HCT116 (cell line): ENCODE data around the gene MLEC. TPM values are rescaled to one million over a fixed set of nuclear protein-coding genes. Genes with fewer than 3 reads are reported as not detected.
"Not testable (repeated sequence)": the region's sequence is repeated elsewhere in the genome, so short reads cannot be mapped to it uniquely, and the experiment has no call there.

ENCODE experiments used
- ATAC-seq: fragments of 200-7000 bp; cut with Tn5 transposase; 2 replicates; pipeline ENCODE4 v1.9.1; 2020; ENCODE audit warnings: mild to moderate bottlenecking, moderate library complexity
- BruUV-seq: library from RNA; stranded (reverse); fragments of 400-500 nt; replicated peaks from 2 replicates; lab custom pipeline; 2021; lab: Mats Ljungman, UMichigan
- CTCF ChIA-PET: fragments of 300-600 bp; sonication (Branson Sonifier 250); formaldehyde crosslinking; loops from one replicate; lab custom pipeline; 2021; ENCODE audit warnings: antibody characterized with exemption; lab: Charles Lee
- POLR2A ChIA-PET: fragments of 300-600, 350-600 bp; sonication (Branson Sonifier 250); formaldehyde crosslinking; loops from one replicate; lab custom pipeline; 2021; ENCODE audit warnings: antibody characterized with exemption; lab: Charles Lee
- RAD21 ChIA-PET, 2 experiments: fragments of 300-600 bp; sonication (Branson Sonifier 250); formaldehyde crosslinking; loops; one replicate each; lab custom pipeline; 2023; ENCODE audit warnings: low total read pairs in 2 of 2; ENCODE audit not compliant: uncharacterized antibody in 2 of 2, unreplicated experiment in 2 of 2, low non-redundant PET in 1 of 2; lab: Charles Lee
- DNase-seq: peaks from one replicate; pipeline ENCODE4 v3.0.0-alpha.2; 2010; ENCODE audit warnings: low read depth, low spot score
- H2AFZ ChIP-seq: fragments of 200-600 bp; shearing (Covaris generic), sonication (generic); 2 replicates; pipeline ENCODE4 v1.6.1; 2017; ENCODE audit warnings: low read depth, mixed run types, mixed read lengths, antibody characterized with exemption, low read length; ENCODE audit not compliant: poor library complexity, severe bottlenecking
- H3K27ac ChIP-seq: 2 replicates; pipeline ENCODE4 v1.5.1; 2012; ENCODE audit warnings: low read depth, low read length
- H3K27me3 ChIP-seq: fragments of 200-600 bp; sonication (generic); 2 replicates; pipeline ENCODE4 v1.6.1; 2016; ENCODE audit warnings: mixed run types, low read length, mixed read lengths; ENCODE audit not compliant: insufficient read depth
- H3K36me3 ChIP-seq, 2 experiments: fragments of 200-500 bp in 1 of 2; fragments of 200-600 bp in 1 of 2; sonication (Bioruptor generic) in 1 of 2; sonication (generic) in 1 of 2; 2 replicates each; pipeline versions ENCODE4 v1.5.1 to v1.6.1; 2014 to 2016; ENCODE audit warnings: low read length in 2 of 2, inconsistent platforms in 1 of 2, mixed read lengths in 1 of 2, mixed run types in 1 of 2; ENCODE audit not compliant: insufficient read depth in 2 of 2, control insufficient read depth in 1 of 2
- H3K4me1 ChIP-seq, 2 experiments: fragments of 200-600 bp in 1 of 2; sonication (generic) in 1 of 2; 2 replicates each; pipeline versions ENCODE4 v1.5.1 to v1.6.1; 2012 to 2017; ENCODE audit warnings: low read length in 2 of 2, inconsistent platforms in 1 of 2, mild to moderate bottlenecking in 1 of 2, mixed read lengths in 1 of 2, mixed run types in 1 of 2, moderate library complexity in 1 of 2; ENCODE audit not compliant: insufficient read depth in 2 of 2, control insufficient read depth in 1 of 2
- H3K4me2 ChIP-seq: fragments of 200-600 bp; sonication (generic); 2 replicates; pipeline ENCODE4 v1.6.1; 2017; ENCODE audit warnings: mixed run types, low read length, mixed read lengths
- H3K4me3 ChIP-seq, 2 experiments: fragments of 200-600 bp in 1 of 2; sonication (generic) in 1 of 2; replicated peaks in 1 of 2; 2 replicates each; pipeline ENCODE4 v1.5.1; 2011 to 2016; ENCODE audit warnings: low read length in 2 of 2, control low read depth in 1 of 2, low read depth in 1 of 2, mild to moderate bottlenecking in 1 of 2, mixed read lengths in 1 of 2, mixed run types in 1 of 2
- H3K79me2 ChIP-seq: fragments of 200-600 bp; sonication (generic); 2 replicates; pipeline ENCODE4 v1.6.1; 2017; ENCODE audit warnings: mild to moderate bottlenecking, mixed run types, low read length, moderate library complexity, mixed read lengths; ENCODE audit not compliant: insufficient read depth
- H3K9ac ChIP-seq: fragments of 200-600 bp; sonication (generic); 2 replicates; pipeline ENCODE4 v1.6.1; 2016; ENCODE audit warnings: low read length, mixed read lengths
- H3K9me2 ChIP-seq: fragments of 200-600 bp; sonication (generic), shearing (Covaris generic); 2 replicates; pipeline ENCODE4 v1.6.1; 2017; ENCODE audit warnings: mixed run types, mild to moderate bottlenecking, moderate library complexity; ENCODE audit not compliant: insufficient read depth
- H3K9me3 ChIP-seq, 2 experiments: fragments of 200-500 bp in 1 of 2; fragments of 200-600 bp in 1 of 2; sonication (Bioruptor generic) in 1 of 2; sonication (generic) in 1 of 2; 2 replicates each; pipeline ENCODE4 v1.6.1; 2014 to 2017; ENCODE audit warnings: low read length in 2 of 2, mixed read lengths in 2 of 2, inconsistent platforms in 1 of 2, low read depth in 1 of 2, mild to moderate bottlenecking in 1 of 2, mixed run types in 1 of 2, moderate library complexity in 1 of 2; ENCODE audit not compliant: control insufficient read depth in 1 of 2, insufficient read depth in 1 of 2
- H4K20me1 ChIP-seq: fragments of 200-600 bp; sonication (generic), shearing (Covaris generic); 2 replicates; pipeline ENCODE4 v1.6.1; 2017; ENCODE audit warnings: mixed run types, mild to moderate bottlenecking, moderate library complexity; ENCODE audit not compliant: insufficient read depth
- CBX3 ChIP-seq: IDR thresholded peaks from 2 replicates; pipeline ENCODE4 v1.6.1; 2012; ENCODE audit warnings: low read depth
- EZH2 ChIP-seq: fragments of 200-600 bp; sonication (generic); IDR thresholded peaks from 2 replicates; pipeline ENCODE4 v1.6.1; 2017; ENCODE audit warnings: antibody characterized with exemption, mixed run types
- EZH2phosphoT487 ChIP-seq: fragments of 200-600 bp; IDR thresholded peaks from 2 replicates; pipeline ENCODE4 v1.6.1; 2018; ENCODE audit warnings: antibody characterized with exemption, borderline replicate concordance
- POLR2AphosphoS5 ChIP-seq: IDR thresholded peaks from 2 replicates; pipeline ENCODE4 v1.6.1; 2011; ENCODE audit warnings: mild to moderate bottlenecking, low read depth, low read length, moderate library complexity
- SP1 ChIP-seq: IDR thresholded peaks from 2 replicates; pipeline ENCODE4 v1.6.1; 2012; ENCODE audit warnings: low read depth
- YY1 ChIP-seq: IDR thresholded peaks from 2 replicates; pipeline ENCODE4 v1.6.1; 2011; ENCODE audit warnings: low read length, low read depth, moderate library complexity, mild to moderate bottlenecking; ENCODE audit not compliant: insufficient replicate concordance; ENCODE audit errors: extremely low read depth
- intact Hi-C: fragments of 100-400 bp; cut with micrococcal nuclease; formaldehyde crosslinking; loops from 2 replicates; pipeline ENCODE4 v1.10.0; 2022
- total RNA-seq: library from RNA; stranded (reverse); gene quantifications from one replicate; pipeline ENCODE4 v1.2.1, GENCODE V29; 2021; ENCODE audit not compliant: unreplicated experiment

MLEC gene
- total RNA-seq, 1 experiment from 2014 or later = 152 TPM

DNA sequence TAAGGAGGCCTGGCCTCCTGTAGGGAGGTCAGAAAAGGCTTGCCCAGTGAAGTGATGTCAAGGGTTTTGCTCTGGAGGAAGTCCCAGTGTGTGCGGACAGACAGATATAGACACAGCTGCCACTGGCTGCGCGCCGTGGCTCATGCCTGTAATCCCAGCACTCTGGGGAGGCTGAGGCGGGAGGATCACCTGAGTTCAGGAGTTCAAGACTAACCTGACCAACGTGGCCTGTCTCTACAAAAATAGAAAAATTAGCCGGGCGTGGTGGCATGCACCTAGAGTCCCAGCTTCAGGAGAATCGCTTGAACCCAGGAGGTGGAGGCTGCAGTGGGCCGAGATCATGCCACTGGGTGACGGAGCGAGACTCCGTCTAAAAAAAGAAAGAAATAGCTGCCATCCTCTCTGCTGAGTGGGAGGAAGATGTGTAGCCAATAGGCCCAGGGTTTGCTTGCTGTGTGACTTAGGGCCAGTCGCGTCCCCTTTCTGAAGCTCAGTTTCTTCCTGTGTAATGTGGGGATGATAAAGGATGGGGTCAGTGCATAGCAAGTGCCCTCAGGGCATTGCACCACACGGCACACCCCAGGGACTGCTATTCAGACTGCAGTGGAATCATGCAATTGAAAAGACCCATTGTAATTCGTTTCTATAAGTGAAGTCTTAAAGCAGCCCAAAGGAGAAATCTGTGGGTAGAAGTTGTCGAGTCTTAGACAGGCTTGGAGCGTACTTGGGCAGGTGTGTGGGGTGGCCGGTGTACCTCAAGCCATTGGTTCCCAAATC lies 18.7 kb upstream of the MLEC start:
- no peaks in the 10 kb centered on the region for H3K27me3 ChIP-seq
- no peak overlapping the region for H3K4me3 ChIP-seq
- H3K9me2 ChIP-seq = no peaks in the 10 kb centered on the region
- intact Hi-C loops = no loop called here
- DNase-seq (no peak), ATAC-seq (no peak)
- no peaks in the 10 kb centered on the region for H3K9me3 ChIP-seq
- no peak overlapping the region for H3K27ac ChIP-seq
- H3K36me3 ChIP-seq = no peaks in the 10 kb centered on the region
- H3K4me2 ChIP-seq = no peak overlapping the region
- ChIA-PET POLR2A (no interaction called here), CTCF (interaction anchor here (1.3 kb wide), 1 partner anchor 19 kb away, joined by 4 read pairs; no protein-coding TSS in a partner anchor), RAD21 (no interaction called here)
- no peak overlapping the region for H3K9ac ChIP-seq
- no peaks in the 10 kb centered on the region for H3K79me2 ChIP-seq
- no TSS peak for BruUV-seq
- TF ChIP-seq CBX3 = no peak
- TF ChIP-seq SP1 = no peak
- no peak for TF ChIP-seq EZH2phosphoT487
- TF ChIP-seq YY1 = no peak
- TF ChIP-seq EZH2 = no peak
- H2AFZ ChIP-seq = no peak overlapping the region
- H4K20me1 ChIP-seq = no peaks in the 10 kb centered on the region
- peaks cover 3 to 25% of the 10 kb centered on the region in 2 experiments; a peak in 3 of 4 replicates for H3K4me1 ChIP-seq

DNA sequence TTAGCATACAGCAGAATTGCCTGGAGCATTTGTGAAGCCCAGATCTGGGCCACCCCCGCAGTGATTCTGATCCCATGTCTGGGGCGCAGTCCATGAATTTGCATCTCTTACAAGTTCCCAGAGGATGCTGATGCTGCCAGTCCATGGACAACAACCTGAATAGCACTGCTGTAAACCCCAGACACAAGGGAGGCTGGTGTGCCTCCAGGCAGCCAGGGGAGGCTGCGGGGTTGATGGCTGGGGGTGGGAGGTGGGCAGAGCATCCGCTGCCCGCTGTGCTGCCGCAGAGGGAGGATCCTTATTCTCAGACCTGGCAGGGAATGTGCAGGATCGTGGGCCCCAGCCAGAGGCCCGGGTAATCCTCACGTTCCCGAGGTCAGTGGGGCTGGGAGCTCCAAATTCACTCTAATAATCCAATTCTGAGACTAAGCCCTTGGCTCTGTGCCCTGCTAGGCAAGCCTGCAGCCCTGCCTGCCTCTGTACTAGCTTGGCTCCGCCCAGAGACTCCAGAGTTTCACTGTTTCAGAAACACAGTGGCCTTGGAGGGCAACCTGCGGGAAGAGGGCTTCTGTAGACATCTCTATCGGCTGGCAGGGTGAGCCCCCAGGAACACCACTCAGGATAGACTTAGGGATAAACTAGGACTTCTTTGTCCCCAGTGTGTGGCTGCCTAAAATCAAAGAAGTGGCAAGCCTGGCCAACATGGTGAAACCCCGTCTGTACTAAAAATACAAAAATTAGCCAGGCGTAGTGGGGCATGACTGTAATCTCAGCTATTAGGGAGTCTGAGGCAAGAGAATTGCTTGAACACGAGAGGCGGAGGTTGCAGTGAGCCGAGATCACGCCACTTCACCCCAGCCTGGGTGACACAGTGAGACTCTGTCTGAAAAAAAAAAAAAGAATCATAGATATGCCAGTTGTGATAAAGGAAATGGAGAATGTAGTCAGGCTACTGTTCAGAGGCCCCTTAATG lies 17.8 kb upstream of the MLEC start:
- POLR2A ChIA-PET = interaction anchor here (1.4 kb wide), 1 partner anchor 15 kb away, joined by 3 read pairs; no protein-coding TSS in a partner anchor

GRCh38 chr12:120670237-120670636 lies 16.7 kb upstream of the MLEC start:
- H3K9me2 ChIP-seq, H3K9me3 ChIP-seq, H2AFZ ChIP-seq, H3K27ac ChIP-seq, H3K79me2 ChIP-seq, BruUV-seq, intact Hi-C loops, H3K27me3 ChIP-seq, H4K20me1 ChIP-seq, DNase-seq, RAD21 ChIA-PET, H3K9ac ChIP-seq, H3K4me3 ChIP-seq, H3K36me3 ChIP-seq: not testable (repeated sequence)
- Histone ChIP-seq H3K4me1 (peaks cover 3 to 25% of the 10 kb centered on the region in 2 experiments; a peak in 3 of 4 replicates), H3K4me2 (peak overlapping the region; percentile 40)
- ChIA-PET CTCF (interaction anchor here (1.2 kb wide), 1 partner anchor 21 kb away, joined by 3 read pairs; no protein-coding TSS in a partner anchor), POLR2A (interaction anchor here (1.2 to 1.4 kb wide), 2 partner anchors 8 to 16 kb away, joined by 3 to 4 read pairs; no protein-coding TSS in a partner anchor)
- ATAC-seq = peak; percentile 52

More for the DNA sequence above, 17.8 kb upstream of the MLEC start:
- Histone ChIP-seq H2AFZ (no peak overlapping the region), H3K9me2 (no peaks in the 10 kb centered on the region), H3K27ac (no peak overlapping the region), H3K4me1 (peaks cover 3 to 25% of the 10 kb centered on the region in 2 experiments; a peak in 3 of 4 replicates), H3K4me2 (peak overlapping the region; percentile 29), H4K20me1 (no peaks in the 10 kb centered on the region), H3K36me3 (no peaks in the 10 kb centered on the region), H3K79me2 (no peaks in the 10 kb centered on the region), H3K9me3 (no peaks in the 10 kb centered on the region), H3K27me3 (no peaks in the 10 kb centered on the region), H3K9ac (no peak overlapping the region), H3K4me3 (no peak overlapping the region)
- ChIA-PET RAD21 (no interaction called here), CTCF (interaction anchor here (1.2 to 1.3 kb wide), 1 partner anchor 20 kb away, joined by 3 to 4 read pairs; no protein-coding TSS in a partner anchor)
- TF ChIP-seq EZH2 = no peak
- no peak for TF ChIP-seq EZH2phosphoT487
- TF ChIP-seq POLR2AphosphoS5 = 0 out of 2 replicates have a peak, but pooled peaks have one; percentile 25
- no peak for DNase-seq
- intact Hi-C loops = no loop called here
- no TSS peak for BruUV-seq
- peak; percentile 56 for ATAC-seq
